ENCODE results near the gene STMN1.

The STMN1 gene

GRCh38 chr1:25871086-25871703 is 35.0 kb downstream of the STMN1 start:
- no peak for DNase-seq (ENCODE audit: low read depth in 3 of 3)

- no peak for DNase-seq (ENCODE audit: low read depth in 3 of 3)
Measured at GRCh38 chr1:25870614-25871013, 35.6 kb downstream of the STMN1 start.

- DNase-seq (ENCODE audit: low read depth in 3 of 3): no peak
Measured at GRCh38 chr1:25869909-25870606, 36.2 kb downstream of the STMN1 start.

GRCh38 chr1:25867210-25867991 is 38.8 kb downstream of the STMN1 start:
- no peak for DNase-seq (ENCODE audit: low read depth in 3 of 3)

- DNase-seq (ENCODE audit: low read depth in 3 of 3): no peak
Measured at GRCh38 chr1:25866288-25866687, 39.9 kb downstream of the STMN1 start.

GRCh38 chr1:25864434-25864833 is 41.8 kb downstream of the STMN1 start:
- no peak for DNase-seq (ENCODE audit: low read depth in 3 of 3)

GRCh38 chr1:25863486-25864262 is 42.5 kb downstream of the STMN1 start:
- DNase-seq (ENCODE audit: low read depth in 3 of 3): no peak

GRCh38 chr1:25862785-25863485 is 43.3 kb downstream of the STMN1 start:
- DNase-seq (ENCODE audit: low read depth in 3 of 3): no peak

- no peak for DNase-seq (ENCODE audit: low read depth in 3 of 3)
Measured at GRCh38 chr1:25861316-25862286, 44.6 kb downstream of the STMN1 start.

- peak; percentile 83 to 96 (median 84) for DNase-seq (ENCODE audit: low read depth in 3 of 3)
Measured at GRCh38 chr1:25858906-25859789, 47.1 kb downstream of the STMN1 start, which contains the start of gene AUNIP. AUNIP (minus strand) TSS chr1:25859457; CDS start chr1:25859357, 100 bp downstream.

- DNase-seq (ENCODE audit: low read depth in 3 of 3): no peak
Measured at GRCh38 chr1:25858494-25858893, 47.7 kb downstream of the STMN1 start.

- DNase-seq (ENCODE audit: low read depth in 3 of 3): no peak
Measured at GRCh38 chr1:25856856-25857255, 49.4 kb downstream of the STMN1 start.

- no peak for DNase-seq (ENCODE audit: low read depth in 3 of 3)
Measured at GRCh38 chr1:25854554-25854953, 51.7 kb downstream of the STMN1 start.

Data from stimulated activated CD4-positive, alpha-beta T cell treated with anti-CD3 and anti-CD28 coated beads, TNF-alpha, amount 100 ng/mL, for 48 hours (primary cell).